ENCODE data around the gene ZXDC.

The ZXDC gene

GRCh38 chr3:126474498-126475412 is 936 bp downstream of the ZXDC start:
- H3K27ac ChIP-seq = peak overlapping the region; percentile 97
- TF ChIP-seq CTCF (conservative IDR thresholded peaks at IDR 0.05) = no peak

- no peak for TF ChIP-seq CTCF (conservative IDR thresholded peaks at IDR 0.05)
- peak overlapping the region; percentile 97 for H3K27ac ChIP-seq
Observed at GRCh38 chr3:126473292-126474168, 2.2 kb downstream of the ZXDC start.

- peak; percentile 24 for TF ChIP-seq CTCF (conservative IDR thresholded peaks at IDR 0.05)
- peak overlapping the region; percentile 97 for H3K27ac ChIP-seq
Observed at GRCh38 chr3:126472277-126473006, 3.2 kb downstream of the ZXDC start.

GRCh38 chr3:126469479-126469878 is 6.2 kb downstream of the ZXDC start:
- no peak for TF ChIP-seq CTCF (conservative IDR thresholded peaks at IDR 0.05)

GRCh38 chr3:126468028-126468891 is 7.4 kb downstream of the ZXDC start:
- H3K27ac ChIP-seq = no peak overlapping the region

More at GRCh38 chr3:126469479-126469878, 6.2 kb downstream of the ZXDC start:
- H3K27ac ChIP-seq = no peak overlapping the region

GRCh38 chr3:126467611-126467955 is 8.1 kb downstream of the ZXDC start:
- TF ChIP-seq CTCF (conservative IDR thresholded peaks at IDR 0.05) = no peak
- no peak overlapping the region for H3K27ac ChIP-seq

More at GRCh38 chr3:126468028-126468891, 7.4 kb downstream of the ZXDC start:
- no peak for TF ChIP-seq CTCF (conservative IDR thresholded peaks at IDR 0.05)

Measured in VCaP (cell line).